GM23248 (cell line): ENCODE results near the gene ZNF14.

ENCODE experiments used
- EZH2 ChIP-seq: fragments of 200-600 bp; sonication (generic); IDR thresholded peaks from 2 replicates; pipeline ENCODE4 v1.6.1; 2018; ENCODE audit warnings: antibody characterized with exemption, mild to moderate bottlenecking; ENCODE audit not compliant: insufficient read depth, poor library complexity, severe bottlenecking
- EZH2phosphoT487 ChIP-seq: fragments of 200-600 bp; sonication (generic); IDR thresholded peaks from 2 replicates; pipeline ENCODE4 v1.6.1; 2018; ENCODE audit warnings: antibody characterized with exemption, moderate library complexity, mild to moderate bottlenecking, low read depth; ENCODE audit not compliant: insufficient read depth

DNA sequence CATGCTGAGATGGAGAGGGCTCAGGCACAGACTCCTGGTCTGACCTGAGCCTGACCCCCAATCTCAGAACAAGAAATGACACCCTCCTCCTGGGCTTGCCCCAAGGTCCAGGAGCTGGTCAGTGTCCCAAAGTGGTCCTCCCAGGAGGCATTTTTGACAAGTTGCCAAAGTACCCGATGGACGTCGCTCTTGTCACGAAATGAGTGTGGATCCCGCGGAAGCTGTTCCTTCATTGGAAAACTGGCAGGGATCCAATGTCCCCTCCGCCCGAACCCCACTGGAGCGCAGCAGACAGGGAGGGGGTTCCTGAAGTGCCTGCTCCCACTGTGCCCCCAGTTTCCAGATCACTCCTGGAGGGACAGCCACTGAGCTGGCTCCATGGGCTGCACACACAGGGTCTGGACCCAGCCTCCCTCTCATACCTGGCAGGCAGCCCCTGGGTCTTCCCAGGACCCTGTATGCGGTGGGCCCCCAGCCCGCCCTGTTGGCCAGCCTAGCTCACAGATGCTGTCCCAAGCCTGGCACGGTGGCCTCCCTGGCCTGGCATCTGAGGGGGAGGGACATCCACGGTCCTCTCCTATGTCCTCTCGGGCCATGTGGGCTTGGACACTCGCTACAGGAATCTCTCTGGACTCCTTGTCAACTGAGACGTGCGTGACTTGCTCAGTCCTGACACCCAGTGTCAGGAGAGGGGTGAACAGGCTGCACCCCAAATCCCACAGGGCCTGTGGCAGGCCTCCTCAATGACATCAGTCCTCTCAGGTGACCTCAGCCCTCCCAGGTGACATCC is 12.8 kb upstream of the ZNF14 start:
- TF ChIP-seq EZH2phosphoT487 (no peak), EZH2 (no peak)
